Keratinocyte (primary cell): ENCODE data around the gene SYNJ1. TPM values are rescaled to one million over a fixed set of nuclear protein-coding genes. Genes with fewer than 3 reads are reported as not detected.
A peak's percentile ranks its signal among the peaks of the same experiment; 100 is the strongest.

Experiments used
- DNase-seq: peaks from one replicate; pipeline ENCODE4 v3.0.0-alpha.2; 2011; ENCODE audit warnings: low read depth, missing footprints, low spot score
- FAIRE-seq: peaks from 2 replicates; lab custom pipeline; 2011; peaks lifted over from hg19 to GRCh38; lab: Jason Lieb, UNC
- H2AFZ ChIP-seq: 2 replicates; pipeline ENCODE4 v1.6.0; 2012; ENCODE audit warnings: low read length, control low read depth, inconsistent platforms; ENCODE audit not compliant: control insufficient read depth
- H3K27ac ChIP-seq: 2 replicates; pipeline ENCODE4 v1.5.1; 2011; ENCODE audit warnings: low read length; ENCODE audit not compliant: control insufficient read depth, insufficient read depth
- H3K27me3 ChIP-seq: 3 replicates; pipeline ENCODE4 v1.6.0; 2011; ENCODE audit warnings: low read length; ENCODE audit not compliant: control insufficient read depth, insufficient read depth; ENCODE audit errors: extremely low read depth
- H3K36me3 ChIP-seq, 2 experiments: 2 replicates in 1 of 2; 3 replicates in 1 of 2; pipeline ENCODE4 v1.5.1; 2011; ENCODE audit warnings: low read length in 2 of 2, mild to moderate bottlenecking in 1 of 2; ENCODE audit not compliant: control insufficient read depth in 2 of 2, insufficient read depth in 2 of 2; ENCODE audit errors: extremely low read depth in 1 of 2
- H3K4me1 ChIP-seq: 3 replicates; pipeline ENCODE4 v1.5.1; 2011; ENCODE audit warnings: low read length; ENCODE audit not compliant: control insufficient read depth, insufficient read depth; ENCODE audit errors: extremely low read depth
- H3K4me2 ChIP-seq: 3 replicates; pipeline ENCODE4 v1.6.0; 2011; ENCODE audit warnings: low read depth, low read length; ENCODE audit not compliant: control insufficient read depth, insufficient read depth; ENCODE audit errors: extremely low read depth
- H3K4me3 ChIP-seq, 3 experiments: fragments of 200-600 bp in 1 of 3; sonication (generic) in 1 of 3; 2 replicates in 2 of 3; 3 replicates in 1 of 3; pipeline ENCODE4 v1.5.1; 2011 to 2016; ENCODE audit warnings: low read length in 3 of 3, mild to moderate bottlenecking in 3 of 3, control low read depth in 2 of 3, inconsistent platforms in 1 of 3, low read depth in 1 of 3, mixed read lengths in 1 of 3, mixed run types in 1 of 3, moderate library complexity in 1 of 3; ENCODE audit not compliant: control insufficient read depth in 2 of 3, insufficient read depth in 2 of 3; ENCODE audit errors: extremely low read depth in 1 of 3
- H3K79me2 ChIP-seq: 2 replicates; pipeline ENCODE4 v1.6.0; 2012; ENCODE audit warnings: low read length; ENCODE audit not compliant: control insufficient read depth, insufficient read depth
- H3K9ac ChIP-seq: 3 replicates; pipeline ENCODE4 v1.6.0; 2011; ENCODE audit warnings: low read length; ENCODE audit not compliant: control insufficient read depth, insufficient read depth; ENCODE audit errors: extremely low read depth
- H3K9me1 ChIP-seq: 3 replicates; pipeline ENCODE4 v1.6.0; 2011; ENCODE audit warnings: low read length; ENCODE audit not compliant: control insufficient read depth, insufficient read depth; ENCODE audit errors: extremely low read depth
- H3K9me3 ChIP-seq: 2 replicates; pipeline ENCODE4 v1.5.1; 2012; ENCODE audit warnings: low read depth, low read length; ENCODE audit not compliant: control insufficient read depth
- H4K20me1 ChIP-seq: 3 replicates; pipeline ENCODE4 v1.6.0; 2011; ENCODE audit warnings: low read length; ENCODE audit not compliant: control insufficient read depth, insufficient read depth; ENCODE audit errors: extremely low read depth
- CTCF ChIP-seq, 3 experiments: IDR thresholded peaks in 1 of 3; conservative IDR thresholded peaks in 1 of 3; optimal IDR thresholded peaks in 1 of 3; 2 replicates in 2 of 3; 3 replicates in 1 of 3; pipeline versions ENCODE3 to v1.5.1; 2011; ENCODE audit warnings: low read length in 3 of 3, mild to moderate bottlenecking in 3 of 3, moderate library complexity in 2 of 3, control low read depth in 1 of 3, inconsistent platforms in 1 of 3; ENCODE audit not compliant: insufficient read depth in 2 of 3; ENCODE audit errors: extremely low read depth in 1 of 3
- EZH2 ChIP-seq: IDR thresholded peaks from one replicate; pipeline ENCODE4 v1.6.1; 2012; ENCODE audit warnings: inconsistent platforms, mild to moderate bottlenecking, low read length, moderate library complexity
- dilution Hi-C: fragments of 300-500 bp; cut with MboI; formaldehyde crosslinking; loops from one replicate; pipeline ENCODE4 v1.7.0; 2020; ENCODE audit warnings: low sequenced_read_pairs; ENCODE audit not compliant: extremely low pct_ligation_motif_present
- polyA minus RNA-seq, 3 experiments: library from RNA; depleted of rRNA, polyadenylated mRNA; stranded (reverse); fragments of >200 nt; gene quantifications; 1 replicate in 1 of 3; 2 replicates in 1 of 3; 3 replicates in 1 of 3; pipeline ENCODE4 v1.2.3, GENCODE V29; 2011
- polyA plus RNA-seq, 5 experiments: library from polyadenylated mRNA; depleted of rRNA in 3 of 5; stranded (reverse) in 3 of 5; stranded (forward) in 1 of 5; unstranded in 1 of 5; fragments of >200 nt; gene quantifications; 1 replicate in 1 of 5; 2 replicates in 3 of 5; 3 replicates in 1 of 5; pipeline versions ENCODE4 v1.2.1 to v1.2.3, GENCODE V29; 2011 to 2012; ENCODE audit warnings: missing spikeins in 2 of 5, low read depth in 1 of 5, low replicate concordance in 1 of 5

The SYNJ1 gene, protein sequence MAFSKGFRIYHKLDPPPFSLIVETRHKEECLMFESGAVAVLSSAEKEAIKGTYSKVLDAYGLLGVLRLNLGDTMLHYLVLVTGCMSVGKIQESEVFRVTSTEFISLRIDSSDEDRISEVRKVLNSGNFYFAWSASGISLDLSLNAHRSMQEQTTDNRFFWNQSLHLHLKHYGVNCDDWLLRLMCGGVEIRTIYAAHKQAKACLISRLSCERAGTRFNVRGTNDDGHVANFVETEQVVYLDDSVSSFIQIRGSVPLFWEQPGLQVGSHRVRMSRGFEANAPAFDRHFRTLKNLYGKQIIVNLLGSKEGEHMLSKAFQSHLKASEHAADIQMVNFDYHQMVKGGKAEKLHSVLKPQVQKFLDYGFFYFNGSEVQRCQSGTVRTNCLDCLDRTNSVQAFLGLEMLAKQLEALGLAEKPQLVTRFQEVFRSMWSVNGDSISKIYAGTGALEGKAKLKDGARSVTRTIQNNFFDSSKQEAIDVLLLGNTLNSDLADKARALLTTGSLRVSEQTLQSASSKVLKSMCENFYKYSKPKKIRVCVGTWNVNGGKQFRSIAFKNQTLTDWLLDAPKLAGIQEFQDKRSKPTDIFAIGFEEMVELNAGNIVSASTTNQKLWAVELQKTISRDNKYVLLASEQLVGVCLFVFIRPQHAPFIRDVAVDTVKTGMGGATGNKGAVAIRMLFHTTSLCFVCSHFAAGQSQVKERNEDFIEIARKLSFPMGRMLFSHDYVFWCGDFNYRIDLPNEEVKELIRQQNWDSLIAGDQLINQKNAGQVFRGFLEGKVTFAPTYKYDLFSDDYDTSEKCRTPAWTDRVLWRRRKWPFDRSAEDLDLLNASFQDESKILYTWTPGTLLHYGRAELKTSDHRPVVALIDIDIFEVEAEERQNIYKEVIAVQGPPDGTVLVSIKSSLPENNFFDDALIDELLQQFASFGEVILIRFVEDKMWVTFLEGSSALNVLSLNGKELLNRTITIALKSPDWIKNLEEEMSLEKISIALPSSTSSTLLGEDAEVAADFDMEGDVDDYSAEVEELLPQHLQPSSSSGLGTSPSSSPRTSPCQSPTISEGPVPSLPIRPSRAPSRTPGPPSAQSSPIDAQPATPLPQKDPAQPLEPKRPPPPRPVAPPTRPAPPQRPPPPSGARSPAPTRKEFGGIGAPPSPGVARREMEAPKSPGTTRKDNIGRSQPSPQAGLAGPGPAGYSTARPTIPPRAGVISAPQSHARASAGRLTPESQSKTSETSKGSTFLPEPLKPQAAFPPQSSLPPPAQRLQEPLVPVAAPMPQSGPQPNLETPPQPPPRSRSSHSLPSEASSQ (N-terminal part only)
- polyA plus RNA-seq (2.3 to 4.9 TPM (median 3.6 TPM) in 3 replicates), polyA minus RNA-seq (1.4 to 12.1 TPM (median 7.1 TPM) in 3 replicates)
- 6.5 TPM for polyA plus RNA-seq (2011; ENCODE audit: low read depth)
- 3.4 and 4.9 TPM in 2 replicates for polyA plus RNA-seq (2011; cell fraction: cytosol; rRNA removed)
- polyA plus RNA-seq (2011; cell fraction: nucleus; rRNA removed), result 10.1 and 12.7 TPM in 2 replicates
- 3.5 and 3.6 TPM in 2 replicates for polyA plus RNA-seq (2012; ENCODE audit: low replicate concordance)
- polyA minus RNA-seq (2011; cell fraction: cytosol; rRNA and poly(A)+ RNA removed), result 2.3 TPM
- 6.8 and 13.9 TPM in 2 replicates for polyA minus RNA-seq (2011; cell fraction: nucleus; rRNA and poly(A)+ RNA removed)

GRCh38 chr21:32727687-32728455 is at the start of gene SYNJ1:
Gene SYNJ1, minus strand, starts transcription at chr21:32728013. Its CDS starts 1,118 bp downstream, at chr21:32726895.
- peak; percentile 54 for DNase-seq
- Histone ChIP-seq H3K27ac (peak within 1 kb of the TSS; percentile 63), H3K36me3 (no peaks in the 10 kb centered on the region), H3K27me3 (no peaks in the 10 kb centered on the region), H3K9me1 (no peaks in the 10 kb centered on the region), H3K9me3 (no peaks in the 10 kb centered on the region), H3K4me1 (peaks cover 13% of the 10 kb centered on the region), H3K4me2 (peak within 1 kb of the TSS; percentile 99), H3K4me3 (peak within 1 kb of the TSS; percentile 85 to 98 (median 91)), H2AFZ (peak within 1 kb of the TSS; percentile 98), H3K9ac (peak within 1 kb of the TSS; percentile 81), H3K79me2 (peaks cover 6% of the 10 kb centered on the region), H4K20me1 (no peaks in the 10 kb centered on the region)
- TF ChIP-seq EZH2 (no peak), CTCF (optimal IDR thresholded peaks at IDR 0.05 in 1 of 3, IDR thresholded peaks at IDR 0.05 in 1 of 3, conservative IDR thresholded peaks at IDR 0.05 in 1 of 3; ENCODE audit: extremely low read depth in 1 of 3, insufficient read depth in 2 of 3, low read length in 3 of 3) (no peak)
- dilution Hi-C loops, result no loop called here
- FAIRE-seq, result peak; percentile 20
